SK-N-SH (cell line): Measurements from ENCODE around the gene GZMA. TPM values are rescaled to one million over a fixed set of nuclear protein-coding genes. Genes with fewer than 3 reads are reported as not detected.
"Not testable (repeated sequence)": the region's sequence is repeated elsewhere in the genome, so short reads cannot be mapped to it uniquely, and the experiment has no call there.

Experiments used
- CTCF ChIA-PET: fragments of 300-600, 350-600 bp; formaldehyde crosslinking; extraction: SDS; loops from one replicate; lab custom pipeline; 2021; lab: Yijun Ruan, JAX
- POLR2A ChIA-PET: fragments of 350-600 bp; sonication (Branson Sonifier 250); formaldehyde crosslinking; extraction: SDS; loops from one replicate; lab custom pipeline; 2020; ENCODE audit warnings: antibody characterized with exemption, inconsistent platforms; lab: Yijun Ruan, JAX
- DNase-seq: peaks from one replicate; pipeline ENCODE4 v3.0.0; 2012
- H2AFZ ChIP-seq: fragments of 200-600 bp; sonication (generic); 2 replicates; pipeline ENCODE4 v1.8.1; 2016; ENCODE audit warnings: antibody characterized with exemption, mild to moderate bottlenecking, low read depth
- H3F3A ChIP-seq: fragments of 200-600 bp; sonication (generic); replicated peaks from 2 replicates; pipeline ENCODE3; 2016; ENCODE audit warnings: antibody characterized with exemption, mild to moderate bottlenecking; ENCODE audit not compliant: insufficient read depth
- H3K27ac ChIP-seq, 2 experiments: fragments of 200-500 bp in 1 of 2; fragments of 200-600 bp in 1 of 2; sonication (Bioruptor generic) in 1 of 2; sonication (generic), shearing (Covaris generic) in 1 of 2; 2 replicates each; pipeline versions ENCODE4 v1.5.1 to v1.6.1; 2014 to 2016; ENCODE audit warnings: low read depth in 2 of 2, inconsistent platforms in 1 of 2, low read length in 1 of 2, mild to moderate bottlenecking in 1 of 2, mixed read lengths in 1 of 2
- H3K27me3 ChIP-seq: fragments of 200-600 bp; sonication (generic), shearing (Covaris generic); 2 replicates; pipeline ENCODE4 v1.6.1; 2016; ENCODE audit warnings: mixed run types; ENCODE audit not compliant: insufficient read depth
- H3K36me3 ChIP-seq, 2 experiments: fragments of 200-500 bp in 1 of 2; fragments of 200-600 bp in 1 of 2; sonication (Bioruptor generic) in 1 of 2; sonication (generic) in 1 of 2; replicated peaks in 1 of 2; 2 replicates each; pipeline versions ENCODE3 to v1.5.1; 2014 to 2016; ENCODE audit warnings: low read length in 1 of 2, mild to moderate bottlenecking in 1 of 2; ENCODE audit not compliant: insufficient read depth in 2 of 2, control insufficient read depth in 1 of 2
- H3K4me1 ChIP-seq, 2 experiments: fragments of 200-500 bp in 1 of 2; fragments of 200-600 bp in 1 of 2; sonication (Bioruptor generic) in 1 of 2; sonication (generic), shearing (Covaris generic) in 1 of 2; 2 replicates each; pipeline versions ENCODE4 v1.5.1 to v1.6.1; 2014 to 2016; ENCODE audit warnings: low read depth in 1 of 2, low read length in 1 of 2, mixed run types in 1 of 2; ENCODE audit not compliant: insufficient read depth in 2 of 2, control insufficient read depth in 1 of 2
- H3K4me2 ChIP-seq: fragments of 200-600 bp; sonication (generic), shearing (Covaris generic); 2 replicates; pipeline ENCODE4 v1.6.1; 2017; ENCODE audit warnings: mixed run types
- H3K4me3 ChIP-seq, 2 experiments: fragments of 200-500 bp in 1 of 2; fragments of 200-600 bp in 1 of 2; sonication (Bioruptor generic) in 1 of 2; sonication (generic), shearing (Covaris generic) in 1 of 2; 2 replicates each; pipeline versions ENCODE4 v1.5.1 to v1.8.1; 2014 to 2016; ENCODE audit warnings: low read depth in 2 of 2, inconsistent platforms in 1 of 2, low read length in 1 of 2, mild to moderate bottlenecking in 1 of 2, mixed read lengths in 1 of 2, moderate library complexity in 1 of 2
- H3K79me2 ChIP-seq: fragments of 200-600 bp; sonication (generic); 2 replicates; pipeline ENCODE4 v1.8.1; 2017; ENCODE audit warnings: mild to moderate bottlenecking; ENCODE audit not compliant: insufficient read depth
- H3K9ac ChIP-seq: fragments of 200-600 bp; sonication (generic); 2 replicates; pipeline ENCODE4 v1.6.1; 2017; ENCODE audit warnings: mixed run types
- H3K9me2 ChIP-seq: fragments of 200-600 bp; sonication (generic); 2 replicates; pipeline ENCODE4 v1.6.1; 2017; ENCODE audit warnings: mixed run types
- H3K9me3 ChIP-seq: fragments of 200-600 bp; sonication (generic); 2 replicates; pipeline ENCODE4 v1.6.1; 2017; ENCODE audit warnings: mixed run types, mild to moderate bottlenecking, moderate library complexity
- H4K20me1 ChIP-seq: fragments of 200-600 bp; sonication (generic); 2 replicates; pipeline ENCODE4 v1.6.1; 2017; ENCODE audit warnings: mild to moderate bottlenecking, mixed run types; ENCODE audit not compliant: insufficient read depth
- CHD2 ChIP-seq: fragments of 150-350 bp; IDR thresholded peaks from 2 replicates; pipeline ENCODE4 v1.6.1; 2018; ENCODE audit warnings: low read length; ENCODE audit not compliant: partially characterized antibody
- EP300 ChIP-seq, 2 experiments: IDR thresholded peaks; 2 replicates each; pipeline versions ENCODE4 v1.4.0 to v1.6.1; 2012; ENCODE audit warnings: borderline replicate concordance in 1 of 2, low read depth in 1 of 2, low read length in 1 of 2
- FOSL2 ChIP-seq: IDR thresholded peaks from 2 replicates; pipeline ENCODE4 v1.4.0; 2012; ENCODE audit warnings: low read depth, mild to moderate bottlenecking, moderate library complexity, borderline replicate concordance
- JUND ChIP-seq: IDR thresholded peaks from 2 replicates; pipeline ENCODE4 v1.4.0; 2012
- MXI1 ChIP-seq: IDR thresholded peaks from 2 replicates; pipeline ENCODE4 v1.6.1; 2012; ENCODE audit warnings: mild to moderate bottlenecking, low read depth, low read length, improper control_type of control experiment
- NRF1 ChIP-seq: IDR thresholded peaks from 2 replicates; pipeline ENCODE4 v1.6.1; 2012; ENCODE audit warnings: low read depth, mild to moderate bottlenecking, low read length
- RAD21 ChIP-seq: IDR thresholded peaks from 2 replicates; pipeline ENCODE4 v1.6.1; 2012; ENCODE audit warnings: mild to moderate bottlenecking, low read length
- RCOR1 ChIP-seq: fragments of 150-350 bp; IDR thresholded peaks from 2 replicates; pipeline ENCODE4 v1.6.1; 2017; ENCODE audit warnings: antibody characterized with exemption, low read length
- RFX5 ChIP-seq: IDR thresholded peaks from 2 replicates; pipeline ENCODE4 v1.6.1; 2012; ENCODE audit warnings: mild to moderate bottlenecking, improper control_type of control experiment, low read length
- SIN3A ChIP-seq: IDR thresholded peaks from 2 replicates; pipeline ENCODE4 v1.6.1; 2012; ENCODE audit warnings: low read depth, mild to moderate bottlenecking, low read length, moderate library complexity, borderline replicate concordance
- TCF12 ChIP-seq: IDR thresholded peaks from 2 replicates; pipeline ENCODE4 v1.4.0; 2012
- TEAD4 ChIP-seq: IDR thresholded peaks from 2 replicates; pipeline ENCODE4 v1.4.0; 2012; ENCODE audit warnings: mild to moderate bottlenecking, borderline replicate concordance; ENCODE audit not compliant: insufficient read depth
- WGBS: methylation state at CpG from one replicate; pipeline ENCODE4 v1.1.6; 2017; ENCODE audit warnings: low lambda C conversion rate; 5-methylcytosine and 5-hydroxymethylcytosine counted together
- polyA plus RNA-seq, 3 experiments: library from polyadenylated mRNA; depleted of rRNA; stranded (reverse); fragments of >200 nt; gene quantifications; 2 replicates each; pipeline ENCODE4 v1.2.3, GENCODE V29; 2012
- TF ChIP-seq, protein P1 (sequence below): IDR thresholded peaks from 2 replicates; pipeline ENCODE4 v1.4.0; 2012; ENCODE audit warnings: low read depth
- TF ChIP-seq, protein P2 (sequence below): IDR thresholded peaks from 2 replicates; pipeline ENCODE4 v1.6.1; 2012; ENCODE audit warnings: mild to moderate bottlenecking, low read depth, low read length, moderate library complexity
- TF ChIP-seq, protein P3 (sequence below): IDR thresholded peaks from 2 replicates; pipeline ENCODE4 v1.4.0; 2012; ENCODE audit warnings: low read depth, borderline replicate concordance
- TF ChIP-seq, protein P4 (sequence below): IDR thresholded peaks from 2 replicates; pipeline ENCODE4; 2012
- TF ChIP-seq, protein P5 (sequence below): fragments of 150-350 bp; IDR thresholded peaks from 2 replicates; pipeline ENCODE4 v1.6.1; 2016; ENCODE audit warnings: mild to moderate bottlenecking, low read depth, low read length

Gene GZMA
- polyA plus RNA-seq, 1 of the 3 experiments (the other 2 are of a cell fraction): 0.07 TPM

DNA sequence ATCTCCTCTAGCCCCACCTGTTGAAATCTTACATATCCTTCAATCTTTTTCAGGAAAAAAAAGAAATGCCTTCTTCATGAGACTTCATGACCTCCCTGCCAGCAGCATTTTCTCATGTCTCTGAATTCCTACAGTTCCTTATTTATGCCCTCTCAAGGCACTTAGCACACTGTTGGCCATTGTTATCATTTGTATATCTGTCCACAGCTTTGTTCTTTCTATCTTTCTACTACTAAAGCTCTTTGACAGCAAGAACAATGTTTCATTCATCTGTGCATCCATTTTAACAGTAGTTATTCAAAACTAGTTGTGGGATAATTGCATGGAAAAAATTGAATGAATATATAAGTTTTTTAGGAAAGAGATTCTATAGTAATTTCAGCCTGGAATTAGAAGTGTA is 20.9 kb upstream of the GZMA start:
- H3K9me2 ChIP-seq: no peaks in the 10 kb centered on the region
- no peaks in the 10 kb centered on the region for H3K4me1 ChIP-seq
- no peaks in the 10 kb centered on the region; the same call in 1 of the 2 replicates for H3K27me3 ChIP-seq
- H3K4me2 ChIP-seq: no peak overlapping the region
- no peak overlapping the region for H3K4me3 ChIP-seq
- no peaks in the 10 kb centered on the region for H3F3A ChIP-seq
- no peak overlapping the region for H3K27ac ChIP-seq
- no peaks in the 10 kb centered on the region for H3K79me2 ChIP-seq
- no peaks in the 10 kb centered on the region for H3K36me3 ChIP-seq
- H4K20me1 ChIP-seq: no peaks in the 10 kb centered on the region
- no peak overlapping the region for H3K9ac ChIP-seq
- H2AFZ ChIP-seq: no peak overlapping the region
- no peak for TF ChIP-seq SIN3A
- no peak for TF ChIP-seq NRF1
- no peak for TF ChIP-seq JUND
- TF ChIP-seq EP300 (IDR thresholded peaks at IDR 0.05; ENCODE audit: borderline replicate concordance in 1 of 2, low read depth in 1 of 2, low read length in 1 of 2): no peak
- TF ChIP-seq, protein P1, sequence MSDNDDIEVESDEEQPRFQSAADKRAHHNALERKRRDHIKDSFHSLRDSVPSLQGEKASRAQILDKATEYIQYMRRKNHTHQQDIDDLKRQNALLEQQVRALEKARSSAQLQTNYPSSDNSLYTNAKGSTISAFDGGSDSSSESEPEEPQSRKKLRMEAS: no peak
- TF ChIP-seq, protein P2, sequence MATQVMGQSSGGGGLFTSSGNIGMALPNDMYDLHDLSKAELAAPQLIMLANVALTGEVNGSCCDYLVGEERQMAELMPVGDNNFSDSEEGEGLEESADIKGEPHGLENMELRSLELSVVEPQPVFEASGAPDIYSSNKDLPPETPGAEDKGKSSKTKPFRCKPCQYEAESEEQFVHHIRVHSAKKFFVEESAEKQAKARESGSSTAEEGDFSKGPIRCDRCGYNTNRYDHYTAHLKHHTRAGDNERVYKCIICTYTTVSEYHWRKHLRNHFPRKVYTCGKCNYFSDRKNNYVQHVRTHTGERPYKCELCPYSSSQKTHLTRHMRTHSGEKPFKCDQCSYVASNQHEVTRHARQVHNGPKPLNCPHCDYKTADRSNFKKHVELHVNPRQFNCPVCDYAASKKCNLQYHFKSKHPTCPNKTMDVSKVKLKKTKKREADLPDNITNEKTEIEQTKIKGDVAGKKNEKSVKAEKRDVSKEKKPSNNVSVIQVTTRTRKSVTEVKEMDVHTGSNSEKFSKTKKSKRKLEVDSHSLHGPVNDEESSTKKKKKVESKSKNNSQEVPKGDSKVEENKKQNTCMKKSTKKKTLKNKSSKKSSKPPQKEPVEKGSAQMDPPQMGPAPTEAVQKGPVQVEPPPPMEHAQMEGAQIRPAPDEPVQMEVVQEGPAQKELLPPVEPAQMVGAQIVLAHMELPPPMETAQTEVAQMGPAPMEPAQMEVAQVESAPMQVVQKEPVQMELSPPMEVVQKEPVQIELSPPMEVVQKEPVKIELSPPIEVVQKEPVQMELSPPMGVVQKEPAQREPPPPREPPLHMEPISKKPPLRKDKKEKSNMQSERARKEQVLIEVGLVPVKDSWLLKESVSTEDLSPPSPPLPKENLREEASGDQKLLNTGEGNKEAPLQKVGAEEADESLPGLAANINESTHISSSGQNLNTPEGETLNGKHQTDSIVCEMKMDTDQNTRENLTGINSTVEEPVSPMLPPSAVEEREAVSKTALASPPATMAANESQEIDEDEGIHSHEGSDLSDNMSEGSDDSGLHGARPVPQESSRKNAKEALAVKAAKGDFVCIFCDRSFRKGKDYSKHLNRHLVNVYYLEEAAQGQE: no peak
- TF ChIP-seq FOSL2: no peak
- no peak for TF ChIP-seq RCOR1
- TF ChIP-seq, protein P3, sequence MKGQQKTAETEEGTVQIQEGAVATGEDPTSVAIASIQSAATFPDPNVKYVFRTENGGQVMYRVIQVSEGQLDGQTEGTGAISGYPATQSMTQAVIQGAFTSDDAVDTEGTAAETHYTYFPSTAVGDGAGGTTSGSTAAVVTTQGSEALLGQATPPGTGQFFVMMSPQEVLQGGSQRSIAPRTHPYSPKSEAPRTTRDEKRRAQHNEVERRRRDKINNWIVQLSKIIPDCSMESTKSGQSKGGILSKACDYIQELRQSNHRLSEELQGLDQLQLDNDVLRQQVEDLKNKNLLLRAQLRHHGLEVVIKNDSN: no peak
- no peak for TF ChIP-seq RAD21
- TF ChIP-seq, protein P4, sequence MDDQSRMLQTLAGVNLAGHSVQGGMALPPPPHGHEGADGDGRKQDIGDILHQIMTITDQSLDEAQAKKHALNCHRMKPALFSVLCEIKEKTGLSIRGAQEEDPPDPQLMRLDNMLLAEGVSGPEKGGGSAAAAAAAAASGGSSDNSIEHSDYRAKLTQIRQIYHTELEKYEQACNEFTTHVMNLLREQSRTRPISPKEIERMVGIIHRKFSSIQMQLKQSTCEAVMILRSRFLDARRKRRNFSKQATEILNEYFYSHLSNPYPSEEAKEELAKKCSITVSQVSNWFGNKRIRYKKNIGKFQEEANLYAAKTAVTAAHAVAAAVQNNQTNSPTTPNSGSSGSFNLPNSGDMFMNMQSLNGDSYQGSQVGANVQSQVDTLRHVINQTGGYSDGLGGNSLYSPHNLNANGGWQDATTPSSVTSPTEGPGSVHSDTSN: no peak
- TF ChIP-seq MXI1: no peak
- TF ChIP-seq TCF12: no peak
- TF ChIP-seq CHD2: no peak
- TF ChIP-seq TEAD4: no peak
- TF ChIP-seq RFX5: no peak
- TF ChIP-seq, protein P5, sequence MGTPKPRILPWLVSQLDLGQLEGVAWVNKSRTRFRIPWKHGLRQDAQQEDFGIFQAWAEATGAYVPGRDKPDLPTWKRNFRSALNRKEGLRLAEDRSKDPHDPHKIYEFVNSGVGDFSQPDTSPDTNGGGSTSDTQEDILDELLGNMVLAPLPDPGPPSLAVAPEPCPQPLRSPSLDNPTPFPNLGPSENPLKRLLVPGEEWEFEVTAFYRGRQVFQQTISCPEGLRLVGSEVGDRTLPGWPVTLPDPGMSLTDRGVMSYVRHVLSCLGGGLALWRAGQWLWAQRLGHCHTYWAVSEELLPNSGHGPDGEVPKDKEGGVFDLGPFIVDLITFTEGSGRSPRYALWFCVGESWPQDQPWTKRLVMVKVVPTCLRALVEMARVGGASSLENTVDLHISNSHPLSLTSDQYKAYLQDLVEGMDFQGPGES: no peak
- CTCF ChIA-PET: no interaction called here
- no peak for DNase-seq
- POLR2A ChIA-PET: no interaction called here
- H3K9me3 ChIP-seq: no peaks in the 10 kb centered on the region; the same call in 1 of the 2 replicates

DNA sequence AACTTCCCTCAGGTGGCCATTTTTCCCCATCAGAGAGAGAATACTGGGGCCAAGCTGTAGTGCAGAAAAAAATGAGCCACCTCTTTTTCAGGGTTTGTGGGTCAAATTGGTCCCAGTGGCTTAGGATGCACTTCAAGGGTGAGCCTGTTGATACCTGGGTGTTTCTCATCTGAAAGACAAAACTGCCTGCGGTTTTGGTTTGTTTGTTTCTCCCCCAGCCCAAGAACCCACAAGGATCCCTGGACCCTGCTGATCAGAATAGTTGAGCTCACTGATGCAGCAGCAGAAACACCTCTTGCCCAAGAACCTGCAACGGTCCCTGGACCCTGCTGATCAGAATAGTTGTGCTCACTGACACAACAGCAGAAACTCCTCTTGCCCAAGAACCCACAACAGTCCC is 13.1 kb upstream of the GZMA start:
- H4K20me1 ChIP-seq, H3K9me2 ChIP-seq, H3K9ac ChIP-seq, H3K4me1 ChIP-seq, H3K36me3 ChIP-seq, POLR2A ChIA-PET, H3K4me2 ChIP-seq, H3F3A ChIP-seq, DNase-seq, H2AFZ ChIP-seq, H3K27me3 ChIP-seq, H3K9me3 ChIP-seq, CTCF ChIA-PET, H3K4me3 ChIP-seq, H3K27ac ChIP-seq, H3K79me2 ChIP-seq: not testable (repeated sequence)
- 0% methylated on average over 1 of the region's 2 CpGs for WGBS

DNA sequence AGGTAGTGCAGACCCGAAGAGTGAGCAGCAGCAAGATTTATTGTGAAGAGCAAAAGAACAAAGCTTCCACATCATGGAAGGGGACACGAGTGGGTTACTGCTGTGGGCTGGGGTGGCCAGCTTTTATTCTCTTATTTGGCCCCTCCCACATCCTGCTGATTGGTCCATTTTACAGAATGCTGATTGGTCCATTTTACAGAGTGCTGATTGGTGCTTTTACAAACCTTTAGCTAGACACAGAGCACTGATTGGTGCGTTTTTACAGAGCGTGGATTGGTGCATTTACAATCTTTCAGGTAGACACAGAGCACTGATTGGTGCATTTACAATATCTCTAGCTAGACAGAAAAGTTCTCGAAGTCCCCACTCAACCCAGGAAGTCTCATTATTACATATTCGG is 11.4 kb upstream of the GZMA start:
- H3K4me2 ChIP-seq, POLR2A ChIA-PET, H3K9me3 ChIP-seq, H3K27me3 ChIP-seq, H3F3A ChIP-seq, DNase-seq, H3K79me2 ChIP-seq, H3K36me3 ChIP-seq, H4K20me1 ChIP-seq, H3K4me3 ChIP-seq, H3K9me2 ChIP-seq, CTCF ChIA-PET, H2AFZ ChIP-seq, H3K4me1 ChIP-seq, H3K27ac ChIP-seq, H3K9ac ChIP-seq: not testable (repeated sequence)
- 3% methylated on average over 6 of the region's 6 CpGs for WGBS
